K562 (cell line): Measurements from ENCODE around the gene MADD. TPM values are rescaled to one million over a fixed set of nuclear protein-coding genes. Genes with fewer than 3 reads are reported as not detected.

ENCODE experiments used
- ARID1B ChIP-seq: fragments of 450-650 bp; IDR thresholded peaks from 2 replicates; pipeline ENCODE4 v1.6.1; 2016; ENCODE audit warnings: antibody characterized with exemption, mild to moderate bottlenecking, inconsistent platforms
- BDP1 ChIP-seq: IDR thresholded peaks from 3 replicates; pipeline ENCODE4 v1.6.1; 2011; ENCODE audit not compliant: insufficient read length, insufficient read depth
- HDGF ChIP-seq: fragments of 450-650 bp; IDR thresholded peaks from 2 replicates; pipeline ENCODE4 v1.6.1; 2016
- MAFG ChIP-seq: fragments of 450-650 bp; conservative IDR thresholded peaks from 2 replicates; pipeline ENCODE4 v1.6.1; 2016; ENCODE audit warnings: missing genetic modification characterization, missing compliant biosample characterization
- MCM3 ChIP-seq: fragments of 450-650 bp; IDR thresholded peaks from 2 replicates; pipeline ENCODE4 v1.6.1; 2016
- PHF8 ChIP-seq: fragments of 200-600 bp; sonication (generic); IDR thresholded peaks from 2 replicates; pipeline ENCODE4 v1.6.1; 2012; ENCODE audit warnings: mixed run types, mild to moderate bottlenecking, inconsistent platforms, low read length, moderate library complexity, borderline replicate concordance
- PRMT5 ChIP-seq: sonication (generic); formaldehyde crosslinking; IDR thresholded peaks from 2 replicates; pipeline ENCODE4 v1.5.0; 2020; ENCODE audit warnings: missing genetic modification reagents
- RBM39 ChIP-seq: fragments of 200-400 bp; formaldehyde crosslinking; optimal IDR thresholded peaks from 2 replicates; pipeline ENCODE3; 2018; ENCODE audit warnings: low read depth, low read length
- RFX7 ChIP-seq: fragments of 250-450 bp; sonication (Bioruptor Pico); IDR thresholded peaks from 2 replicates; pipeline ENCODE4 v1.5.1; 2021; ENCODE audit warnings: mild to moderate bottlenecking
- SIX5 ChIP-seq, 2 experiments: IDR thresholded peaks; 2 replicates each; pipeline ENCODE4 v1.6.1; 2011; ENCODE audit warnings: low read length in 2 of 2, borderline replicate concordance in 1 of 2, low read depth in 1 of 2, mild to moderate bottlenecking in 1 of 2, moderate library complexity in 1 of 2; ENCODE audit not compliant: insufficient read depth in 1 of 2
- SP2 ChIP-seq: IDR thresholded peaks from 2 replicates; pipeline ENCODE4 v1.6.1; 2011; ENCODE audit warnings: mild to moderate bottlenecking, low read depth, low read length, moderate library complexity; ENCODE audit not compliant: poor library complexity, severe bottlenecking; ENCODE audit errors: extremely low read depth
- U2AF1 ChIP-seq: fragments of 200-400 bp; formaldehyde crosslinking; optimal IDR thresholded peaks from 2 replicates; pipeline ENCODE3; 2017; ENCODE audit warnings: mild to moderate bottlenecking, low read depth, low read length, moderate library complexity
- ZBTB9 ChIP-seq: fragments of 450-650 bp; formaldehyde crosslinking; IDR thresholded peaks from 2 replicates; pipeline ENCODE4 v1.4.0; 2020; ENCODE audit warnings: mild to moderate bottlenecking, moderate library complexity
- ZNF143 ChIP-seq: sonication (generic); formaldehyde crosslinking; IDR thresholded peaks from 2 replicates; pipeline ENCODE4 v1.9.0; 2022; ENCODE audit warnings: mild to moderate bottlenecking, missing genetic modification reagents
- ZNF224 ChIP-seq: sonication (generic); formaldehyde crosslinking; IDR thresholded peaks from 2 replicates; pipeline ENCODE4 v1.8.0; 2022; ENCODE audit warnings: mild to moderate bottlenecking, missing genetic modification reagents
- ZNF282 ChIP-seq: sonication (generic); formaldehyde crosslinking; IDR thresholded peaks from 2 replicates; pipeline ENCODE4 v1.8.1; 2023; ENCODE audit warnings: missing genetic modification reagents
- ZNF785 ChIP-seq: fragments of 250-450 bp; sonication (Bioruptor Pico); IDR thresholded peaks from 2 replicates; pipeline ENCODE4 v1.4.0; 2020; ENCODE audit warnings: mild to moderate bottlenecking
- polyA plus RNA-seq, 8 experiments: library from polyadenylated mRNA; depleted of rRNA in 4 of 8; stranded (reverse) in 5 of 8; unstranded in 3 of 8; fragments of >200 nt; fragmentation: Nextera tagmentation in 2 of 8; fragmentation: Illumina TruSeq in 1 of 8; extraction: Ambion mirVana in 2 of 8; extraction: Trizol in 1 of 8; gene quantifications; 2 replicates each; pipeline versions ENCODE4 v1.2.1 to v1.2.3, GENCODE V29; 2011 to 2014; ENCODE audit warnings: inconsistent platforms in 1 of 8, missing spikeins in 1 of 8
- total RNA-seq, 7 experiments: library from RNA; depleted of rRNA in 6 of 7; stranded (reverse); fragments of >200 nt in 6 of 7; fragmentation: Illumina TruSeq in 2 of 7; extraction: Trizol in 2 of 7; gene quantifications; 2 replicates each; pipeline versions ENCODE4 v1.2.1 to v1.2.3, GENCODE V29; 2011 to 2021; ENCODE audit warnings: low replicate concordance in 1 of 7
- TF ChIP-seq, protein P1 (sequence below): fragments of 450-650 bp; formaldehyde crosslinking; conservative IDR thresholded peaks from 2 replicates; pipeline ENCODE4 v1.4.0; 2022; ENCODE audit warnings: mild to moderate bottlenecking, missing genetic modification characterization
- TF ChIP-seq, protein P2 (sequence below): fragments of 250-450 bp; sonication (Bioruptor Pico); IDR thresholded peaks from 2 replicates; pipeline ENCODE4 v1.5.0; 2021; ENCODE audit warnings: mild to moderate bottlenecking, moderate library complexity
- TF ChIP-seq, protein P3 (sequence below): fragments of 250-450 bp; sonication (Bioruptor Pico); IDR thresholded peaks from 2 replicates; pipeline ENCODE4 v1.4.0; 2020; ENCODE audit warnings: mild to moderate bottlenecking, moderate library complexity, borderline replicate concordance

Gene MADD
- total and polyA plus RNA-seq, 9 of the 15 experiments (the other 6 are each of a cell fraction or from before 2014, with no cell fraction given), result 0.68 to 57.6 (median 33.6) TPM

DNA sequence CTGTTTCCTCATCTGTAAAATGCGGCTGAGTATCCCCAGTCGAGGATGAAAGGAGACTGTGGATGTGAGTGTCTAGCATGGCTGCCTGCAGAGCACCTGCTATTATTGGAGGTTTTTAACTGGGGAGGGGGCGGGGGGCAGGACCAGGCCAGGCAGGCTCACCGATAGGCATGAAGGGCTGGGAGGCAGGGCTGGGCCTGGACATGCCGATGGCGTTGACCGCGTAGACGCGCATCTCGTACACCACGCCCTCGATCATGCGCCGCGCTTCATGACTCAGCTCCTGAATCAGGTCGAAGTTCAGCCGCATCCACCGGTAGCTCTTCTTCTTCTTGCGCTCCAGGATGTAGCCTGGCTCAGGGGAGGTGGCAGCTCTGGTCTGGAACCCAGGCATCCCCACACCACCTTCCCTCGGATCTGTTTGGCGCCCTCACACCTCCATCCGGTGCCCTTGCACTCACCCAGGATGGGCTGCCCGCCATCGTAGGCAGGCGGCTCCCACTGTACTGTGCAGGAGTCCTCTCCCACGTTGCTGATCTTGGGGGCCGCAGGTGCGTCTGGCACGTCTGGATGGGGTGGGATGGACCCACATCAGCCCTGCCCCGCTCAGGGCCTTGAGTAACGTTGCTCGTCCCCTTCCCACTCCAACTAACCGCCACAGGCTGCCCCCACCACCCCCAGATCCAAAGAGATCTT lies 67.4 kb downstream of the MADD start (continued):
- TF ChIP-seq, protein P1, sequence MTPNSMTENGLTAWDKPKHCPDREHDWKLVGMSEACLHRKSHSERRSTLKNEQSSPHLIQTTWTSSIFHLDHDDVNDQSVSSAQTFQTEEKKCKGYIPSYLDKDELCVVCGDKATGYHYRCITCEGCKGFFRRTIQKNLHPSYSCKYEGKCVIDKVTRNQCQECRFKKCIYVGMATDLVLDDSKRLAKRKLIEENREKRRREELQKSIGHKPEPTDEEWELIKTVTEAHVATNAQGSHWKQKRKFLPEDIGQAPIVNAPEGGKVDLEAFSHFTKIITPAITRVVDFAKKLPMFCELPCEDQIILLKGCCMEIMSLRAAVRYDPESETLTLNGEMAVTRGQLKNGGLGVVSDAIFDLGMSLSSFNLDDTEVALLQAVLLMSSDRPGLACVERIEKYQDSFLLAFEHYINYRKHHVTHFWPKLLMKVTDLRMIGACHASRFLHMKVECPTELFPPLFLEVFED (CRISPR knock-in tag), result no peak
- TF ChIP-seq HDGF (no peak; the same call in 1 of the 2 replicates), ARID1B (peak; percentile 32; the same call in 1 of the 2 replicates), PHF8 (0 out of 2 replicates have a peak, but pooled peaks have one; percentile 21), ZNF143 (CRISPR knock-in tag) (no peak), PRMT5 (CRISPR knock-in tag) (no peak), SIX5 (IDR thresholded peaks at IDR 0.05; ENCODE audit: borderline replicate concordance in 1 of 2, insufficient read depth in 1 of 2, low read depth in 1 of 2, low read length in 2 of 2) (no peak), MCM3 (no peak), MAFG (tag) (peak; percentile 83), ZNF282 (CRISPR knock-in tag) (no peak), ZNF224 (CRISPR knock-in tag) (no peak), RBM39 (no peak), ZNF785 (CRISPR knock-in tag) (no peak), BDP1 (no peak), RFX7 (CRISPR knock-in tag) (no peak), ZBTB9 (CRISPR knock-in tag) (0 out of 2 replicates have a peak, but pooled peaks have one; percentile 27), U2AF1 (no peak), SP2 (no peak)
- TF ChIP-seq, protein P2, sequence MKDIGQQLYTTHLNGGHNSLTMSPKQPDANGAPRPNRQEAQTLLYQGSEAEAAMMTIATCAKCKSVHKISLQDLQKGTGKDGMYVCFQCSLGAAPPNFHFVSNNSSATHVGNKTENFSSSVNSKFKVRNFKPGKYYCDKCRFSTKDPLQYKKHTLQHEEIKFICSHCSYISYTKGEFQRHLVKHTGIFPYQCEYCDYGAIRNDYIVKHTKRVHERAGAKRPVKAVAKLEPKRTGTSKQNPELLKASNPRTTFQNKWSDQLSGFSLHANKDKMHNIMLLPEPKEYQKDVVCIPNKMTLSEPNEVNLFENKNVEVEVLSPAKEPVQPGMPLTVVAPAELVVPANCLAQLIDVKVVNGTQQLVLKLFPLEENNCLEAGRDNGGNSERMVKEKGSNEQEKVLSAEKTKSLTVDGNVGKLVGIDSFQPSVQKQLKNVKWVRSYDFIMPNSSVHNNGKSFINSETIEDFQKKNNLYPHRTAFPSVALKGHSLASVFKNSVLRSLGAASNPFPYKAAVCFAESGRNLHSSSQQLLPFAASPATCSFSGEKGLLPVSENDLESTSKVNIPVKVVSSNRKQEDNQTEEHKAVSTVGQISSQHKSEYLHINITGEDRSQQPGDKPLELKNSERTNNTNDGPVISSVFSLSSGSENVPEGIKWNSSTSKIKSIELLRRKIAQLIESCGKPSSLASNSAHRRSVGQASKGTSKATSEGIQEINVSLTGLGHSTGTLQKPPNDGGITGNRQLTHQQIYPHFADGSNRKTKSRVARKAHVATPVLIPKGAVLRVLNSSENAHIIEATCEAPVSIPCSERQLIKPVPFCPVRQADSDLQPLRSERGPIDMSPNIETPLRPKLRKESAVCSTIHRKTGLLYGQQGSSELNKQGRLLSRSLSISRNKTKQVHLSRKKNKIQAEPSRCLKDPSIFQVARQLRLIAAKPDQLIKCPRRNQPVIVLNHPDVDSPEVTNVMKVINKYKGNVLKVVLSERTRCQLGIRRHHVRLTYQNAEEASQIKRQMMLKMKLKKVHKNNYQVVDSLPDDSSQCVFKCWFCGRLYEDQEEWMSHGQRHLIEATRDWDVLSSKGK (CRISPR knock-in tag), result no peak
- TF ChIP-seq, protein P3, sequence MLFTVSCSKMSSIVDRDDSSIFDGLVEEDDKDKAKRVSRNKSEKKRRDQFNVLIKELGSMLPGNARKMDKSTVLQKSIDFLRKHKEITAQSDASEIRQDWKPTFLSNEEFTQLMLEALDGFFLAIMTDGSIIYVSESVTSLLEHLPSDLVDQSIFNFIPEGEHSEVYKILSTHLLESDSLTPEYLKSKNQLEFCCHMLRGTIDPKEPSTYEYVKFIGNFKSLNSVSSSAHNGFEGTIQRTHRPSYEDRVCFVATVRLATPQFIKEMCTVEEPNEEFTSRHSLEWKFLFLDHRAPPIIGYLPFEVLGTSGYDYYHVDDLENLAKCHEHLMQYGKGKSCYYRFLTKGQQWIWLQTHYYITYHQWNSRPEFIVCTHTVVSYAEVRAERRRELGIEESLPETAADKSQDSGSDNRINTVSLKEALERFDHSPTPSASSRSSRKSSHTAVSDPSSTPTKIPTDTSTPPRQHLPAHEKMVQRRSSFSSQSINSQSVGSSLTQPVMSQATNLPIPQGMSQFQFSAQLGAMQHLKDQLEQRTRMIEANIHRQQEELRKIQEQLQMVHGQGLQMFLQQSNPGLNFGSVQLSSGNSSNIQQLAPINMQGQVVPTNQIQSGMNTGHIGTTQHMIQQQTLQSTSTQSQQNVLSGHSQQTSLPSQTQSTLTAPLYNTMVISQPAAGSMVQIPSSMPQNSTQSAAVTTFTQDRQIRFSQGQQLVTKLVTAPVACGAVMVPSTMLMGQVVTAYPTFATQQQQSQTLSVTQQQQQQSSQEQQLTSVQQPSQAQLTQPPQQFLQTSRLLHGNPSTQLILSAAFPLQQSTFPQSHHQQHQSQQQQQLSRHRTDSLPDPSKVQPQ (CRISPR knock-in tag), result no peak
